MCF 10A (cell line): ENCODE results near the gene ARPC1B. TPM values are rescaled to one million over a fixed set of nuclear protein-coding genes. Genes with fewer than 3 reads are reported as not detected.

Experiments used
- BruUV-seq: library from RNA; stranded (reverse); fragments of 400-500 nt; replicated peaks from 2 replicates; lab custom pipeline; 2021; lab: Mats Ljungman, UMichigan
- CTCF ChIA-PET: fragments of 300-600 bp; sonication (Branson Sonifier 250); formaldehyde crosslinking; extraction: SDS; loops from one replicate; lab custom pipeline; 2021; ENCODE audit warnings: antibody characterized with exemption, inconsistent platforms; lab: Yijun Ruan, JAX
- POLR2A ChIA-PET: fragments of 300-600, 350-650 bp; sonication (Branson Sonifier 250); formaldehyde crosslinking; extraction: SDS; loops from one replicate; lab custom pipeline; 2020; ENCODE audit warnings: antibody characterized with exemption, inconsistent platforms; lab: Yijun Ruan, JAX
- DNase-seq: peaks from one replicate; pipeline ENCODE4 v3.0.0-alpha.2; 2018; ENCODE audit not compliant: unreplicated experiment
- H3K27ac Mint-ChIP-seq: one replicate; pipeline ENCODE4 v1.8.0; 2022; ENCODE audit warnings: mild to moderate bottlenecking, low read depth, mixed read lengths; ENCODE audit not compliant: unreplicated experiment
- H3K27me3 Mint-ChIP-seq: one replicate; pipeline ENCODE4 v1.8.0; 2022; ENCODE audit warnings: mixed read lengths; ENCODE audit not compliant: insufficient read depth, unreplicated experiment
- H3K36me3 Mint-ChIP-seq: one replicate; pipeline ENCODE4 v1.8.0; 2022; ENCODE audit warnings: mild to moderate bottlenecking, moderate library complexity, mixed read lengths; ENCODE audit not compliant: insufficient read depth, unreplicated experiment
- H3K4me1 Mint-ChIP-seq: one replicate; pipeline ENCODE4 v1.8.0; 2022; ENCODE audit warnings: mixed read lengths; ENCODE audit not compliant: insufficient read depth, unreplicated experiment
- H3K4me3 Mint-ChIP-seq: one replicate; pipeline ENCODE4 v1.8.0; 2022; ENCODE audit warnings: mild to moderate bottlenecking, moderate library complexity, mixed read lengths; ENCODE audit not compliant: unreplicated experiment
- H3K9me3 Mint-ChIP-seq: one replicate; pipeline ENCODE4 v1.8.0; 2022; ENCODE audit warnings: mixed read lengths; ENCODE audit not compliant: unreplicated experiment
- CTCF ChIP-seq: fragments of 200-600 bp; IDR thresholded peaks from one replicate; pipeline ENCODE4 v1.8.0; 2022; ENCODE audit warnings: antibody characterized with exemption, mild to moderate bottlenecking; ENCODE audit not compliant: unreplicated experiment
- intact Hi-C: fragments of 100-400 bp; cut with micrococcal nuclease; formaldehyde crosslinking; loops from 2 replicates; pipeline ENCODE4 v1.14.1; 2022
- total RNA-seq: library from RNA; stranded (reverse); gene quantifications from 2 replicates; pipeline ENCODE4 v1.2.3, GENCODE V29; 2022

ARPC1B gene
- total RNA-seq, 1 experiment from 2014 or later: 174 TPM

GRCh38 chr7:99389772-99390171 is 15.2 kb downstream of the ARPC1B start:
- ChIA-PET POLR2A (interaction anchor here (0.7 to 3.1 kb wide), 3 partner anchors 10 to 40 kb away, joined by 3 to 9 read pairs (median 6); no protein-coding TSS in a partner anchor), CTCF (interaction anchor here (1.0 to 1.2 kb wide), 2 partner anchors 9 to 18 kb away, joined by 3 read pairs; no protein-coding TSS in a partner anchor)
- peaks cover 87% of the 10 kb centered on the region for H3K36me3 Mint-ChIP-seq
- intact Hi-C loops: no loop called here
- no peak overlapping the region for H3K4me3 Mint-ChIP-seq
- no peak for DNase-seq
- no peak for TF ChIP-seq CTCF
- H3K27me3 Mint-ChIP-seq: no peaks in the 10 kb centered on the region
- H3K4me1 Mint-ChIP-seq: no peaks in the 10 kb centered on the region
- no peak overlapping the region for H3K27ac Mint-ChIP-seq
- no peaks in the 10 kb centered on the region for H3K9me3 Mint-ChIP-seq
- BruUV-seq: no TSS peak

GRCh38 chr7:99390941-99391602 is 16.5 kb downstream of the ARPC1B start:
- no TSS peak for BruUV-seq
- DNase-seq: no peak
- CTCF ChIA-PET: interaction anchor here (0.6 to 1.5 kb wide), 2 partner anchors 24 to 50 kb away, joined by 3 to 4 read pairs; no protein-coding TSS in a partner anchor
- H3K4me1 Mint-ChIP-seq: no peaks in the 10 kb centered on the region
- H3K9me3 Mint-ChIP-seq: no peaks in the 10 kb centered on the region
- intact Hi-C loops: no loop called here
- H3K27me3 Mint-ChIP-seq: no peaks in the 10 kb centered on the region
- POLR2A ChIA-PET: no interaction called here
- peaks cover 93% of the 10 kb centered on the region for H3K36me3 Mint-ChIP-seq
- TF ChIP-seq CTCF: no peak
- no peak overlapping the region for H3K27ac Mint-ChIP-seq
- no peak overlapping the region for H3K4me3 Mint-ChIP-seq

GRCh38 chr7:99392046-99392445 is 17.5 kb downstream of the ARPC1B start:
- no peaks in the 10 kb centered on the region for H3K9me3 Mint-ChIP-seq

More at GRCh38 chr7:99392046-99392445, 17.5 kb downstream of the ARPC1B start:
- DNase-seq: no peak
- BruUV-seq: no TSS peak
- intact Hi-C loops: no loop called here
- no peak overlapping the region for H3K27ac Mint-ChIP-seq
- no peak for TF ChIP-seq CTCF
- no peak overlapping the region for H3K4me3 Mint-ChIP-seq
- H3K4me1 Mint-ChIP-seq: no peaks in the 10 kb centered on the region
- peaks cover 95% of the 10 kb centered on the region for H3K36me3 Mint-ChIP-seq
- CTCF ChIA-PET: interaction anchor here (0.6 to 1.5 kb wide), 2 partner anchors 8 to 23 kb away, joined by 3 to 4 read pairs; no protein-coding TSS in a partner anchor
- no peaks in the 10 kb centered on the region for H3K27me3 Mint-ChIP-seq
- POLR2A ChIA-PET: interaction anchor here (3.1 kb wide), 1 partner anchor 16 kb away, joined by 12 read pairs; the partner anchor contains the start of genes BUD31 and PDAP1
